HG02678 (cell line): ENCODE measurements around the gene RICTOR.
"Not testable (repeated sequence)": the region's sequence is repeated elsewhere in the genome, so short reads cannot be mapped to it uniquely, and the experiment has no call there.

ENCODE experiments used
- ATAC-seq: cut with Tn5 transposase; IDR thresholded peaks from one replicate; pipeline ENCODE4 v1.9.1; 2021; ENCODE audit warnings: mild to moderate bottlenecking, moderate library complexity; ENCODE audit not compliant: unreplicated experiment

The RICTOR gene

GRCh38 chr5:39013938-39014337 is 60.3 kb downstream of the RICTOR start:
- no peak for ATAC-seq

- ATAC-seq = not testable (repeated sequence)
These were observed 63.2 kb downstream of the RICTOR start for GRCh38 chr5:39010958-39011357.

- ATAC-seq = no peak
These were observed 64.2 kb downstream of the RICTOR start for GRCh38 chr5:39009981-39010380.

GRCh38 chr5:39009280-39009679 is 64.9 kb downstream of the RICTOR start:
- ATAC-seq = no peak

- ATAC-seq = no peak
These were observed 67.5 kb downstream of the RICTOR start for GRCh38 chr5:39006650-39007049.

- ATAC-seq = no peak
These were observed 68.5 kb downstream of the RICTOR start for GRCh38 chr5:39005566-39006232.

GRCh38 chr5:39001683-39002082 is 72.5 kb downstream of the RICTOR start:
- no peak for ATAC-seq

- ATAC-seq = no peak
These were observed 75.2 kb downstream of the RICTOR start for GRCh38 chr5:38999037-38999436.

GRCh38 chr5:38997591-38997990 is 76.6 kb downstream of the RICTOR start:
- no peak for ATAC-seq

- no peak for ATAC-seq
These were observed 78.1 kb downstream of the RICTOR start for GRCh38 chr5:38996123-38996522.

GRCh38 chr5:38994324-38994927 is 79.8 kb downstream of the RICTOR start:
- ATAC-seq = no peak

- ATAC-seq = not testable (repeated sequence)
These were observed 84.1 kb downstream of the RICTOR start for GRCh38 chr5:38989974-38990719.

GRCh38 chr5:38985909-38986452 is 88.2 kb downstream of the RICTOR start:
- ATAC-seq = no peak

- no peak for ATAC-seq
These were observed 94.7 kb downstream of the RICTOR start for GRCh38 chr5:38979535-38979934.

GRCh38 chr5:38978036-38978435 is 96.2 kb downstream of the RICTOR start:
- no peak for ATAC-seq

- ATAC-seq = no peak
These were observed 105.5 kb downstream of the RICTOR start for GRCh38 chr5:38968665-38969064.

- ATAC-seq = no peak
These were observed 112.5 kb downstream of the RICTOR start for GRCh38 chr5:38961691-38962090.

- ATAC-seq = no peak
These were observed 120.7 kb downstream of the RICTOR start for GRCh38 chr5:38953426-38954012.

- no peak for ATAC-seq
These were observed 125.7 kb downstream of the RICTOR start for GRCh38 chr5:38948501-38948900.

GRCh38 chr5:38944282-38944681 is 129.9 kb downstream of the RICTOR start:
- ATAC-seq = no peak

- no peak for ATAC-seq
These were observed 132.3 kb downstream of the RICTOR start for GRCh38 chr5:38941912-38942311.
